GM13976 (cell line): ENCODE results near the gene ADGRG3.

Experiments used
- DNase-seq: peaks from one replicate; pipeline ENCODE4 v3.0.0; 2012; ENCODE audit warnings: low spot score
- CTCF ChIP-seq: IDR thresholded peaks from 2 replicates; pipeline ENCODE4 v1.5.1; 2012; ENCODE audit warnings: borderline replicate concordance, mild to moderate bottlenecking; ENCODE audit not compliant: insufficient read depth; ENCODE audit errors: extremely low read depth, missing control alignments, control extremely low read depth
- in situ Hi-C: fragments of 300-500 bp; cut with MboI; formaldehyde crosslinking; loops from one replicate; pipeline ENCODE4 v1.12.0; 2022; ENCODE audit warnings: low sequenced_read_pairs, mixed read lengths, inconsistent platforms; ENCODE audit not compliant: unreplicated experiment

Gene ADGRG3

GRCh38 chr16:57645691-57646387 is 22.3 kb upstream of the ADGRG3 start:
- DNase-seq, result no peak
- no peak for TF ChIP-seq CTCF
- in situ Hi-C loops, result loop anchor here (5.0 kb wide), 1 partner anchor 49 kb away; no protein-coding TSS in a partner anchor

DNA sequence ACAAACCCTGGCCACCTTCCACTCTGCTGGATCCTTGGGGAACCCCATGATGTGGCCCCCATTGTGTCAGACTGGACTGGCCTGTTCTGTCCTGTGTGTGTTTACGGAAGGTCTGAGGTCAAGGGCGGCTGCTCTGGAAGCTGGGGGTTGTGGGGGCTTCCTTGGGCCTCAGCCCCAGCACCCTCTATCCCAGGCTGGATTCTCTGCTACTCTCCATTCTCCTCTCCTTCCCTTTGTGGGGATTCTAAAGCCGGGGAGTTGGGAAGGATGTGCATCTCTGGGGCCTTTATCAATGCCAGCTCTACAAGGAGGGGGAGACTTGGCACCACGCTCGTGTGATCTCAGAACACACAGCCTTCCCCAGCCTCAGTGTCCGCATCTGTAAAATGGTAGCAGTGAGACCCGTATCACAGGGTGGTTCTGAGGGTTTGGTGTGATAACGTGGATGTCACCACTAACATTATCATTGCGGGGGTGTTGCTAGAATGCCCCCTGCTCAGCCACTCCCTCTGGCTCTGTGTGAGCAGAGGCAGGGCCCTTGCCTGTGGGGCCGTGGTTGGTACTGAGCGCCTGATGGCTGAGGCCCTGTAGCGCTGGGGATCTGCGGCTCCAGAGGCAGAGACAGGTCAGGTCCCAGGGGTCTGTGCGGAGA is 21.6 kb upstream of the ADGRG3 start:
- in situ Hi-C loops, result loop anchor here (5.0 kb wide), 1 partner anchor 49 kb away; no protein-coding TSS in a partner anchor
- TF ChIP-seq CTCF, result no peak
- DNase-seq, result no peak

GRCh38 chr16:57647136-57647875 is 20.8 kb upstream of the ADGRG3 start:
- no peak for TF ChIP-seq CTCF
- DNase-seq, result no peak
- in situ Hi-C loops, result loop anchor here (5.0 kb wide), 1 partner anchor 50 kb away; no protein-coding TSS in a partner anchor

DNA sequence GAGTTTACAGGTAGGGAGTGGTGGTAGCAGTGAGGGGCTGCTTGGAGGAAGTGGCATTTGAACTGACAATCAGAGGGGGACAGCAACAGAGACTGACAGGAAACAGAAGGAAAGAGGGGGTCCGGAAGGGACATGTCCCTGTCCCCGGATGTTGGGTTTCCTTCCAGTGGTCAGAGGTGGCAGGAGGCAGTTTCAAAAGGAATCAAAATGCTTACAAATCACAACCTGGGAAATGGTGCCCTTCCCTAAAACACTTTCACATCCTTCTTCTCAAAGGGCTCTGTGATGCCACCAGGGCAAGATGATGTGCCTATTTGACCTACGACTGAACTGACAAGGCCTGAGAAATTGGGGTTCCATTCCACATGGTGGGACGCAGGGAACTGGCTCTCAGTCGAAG is 20.0 kb upstream of the ADGRG3 start:
- in situ Hi-C loops, result loop anchor here (5.0 kb wide), 1 partner anchor 51 kb away; no protein-coding TSS in a partner anchor
- no peak for TF ChIP-seq CTCF
- DNase-seq, result no peak

DNA sequence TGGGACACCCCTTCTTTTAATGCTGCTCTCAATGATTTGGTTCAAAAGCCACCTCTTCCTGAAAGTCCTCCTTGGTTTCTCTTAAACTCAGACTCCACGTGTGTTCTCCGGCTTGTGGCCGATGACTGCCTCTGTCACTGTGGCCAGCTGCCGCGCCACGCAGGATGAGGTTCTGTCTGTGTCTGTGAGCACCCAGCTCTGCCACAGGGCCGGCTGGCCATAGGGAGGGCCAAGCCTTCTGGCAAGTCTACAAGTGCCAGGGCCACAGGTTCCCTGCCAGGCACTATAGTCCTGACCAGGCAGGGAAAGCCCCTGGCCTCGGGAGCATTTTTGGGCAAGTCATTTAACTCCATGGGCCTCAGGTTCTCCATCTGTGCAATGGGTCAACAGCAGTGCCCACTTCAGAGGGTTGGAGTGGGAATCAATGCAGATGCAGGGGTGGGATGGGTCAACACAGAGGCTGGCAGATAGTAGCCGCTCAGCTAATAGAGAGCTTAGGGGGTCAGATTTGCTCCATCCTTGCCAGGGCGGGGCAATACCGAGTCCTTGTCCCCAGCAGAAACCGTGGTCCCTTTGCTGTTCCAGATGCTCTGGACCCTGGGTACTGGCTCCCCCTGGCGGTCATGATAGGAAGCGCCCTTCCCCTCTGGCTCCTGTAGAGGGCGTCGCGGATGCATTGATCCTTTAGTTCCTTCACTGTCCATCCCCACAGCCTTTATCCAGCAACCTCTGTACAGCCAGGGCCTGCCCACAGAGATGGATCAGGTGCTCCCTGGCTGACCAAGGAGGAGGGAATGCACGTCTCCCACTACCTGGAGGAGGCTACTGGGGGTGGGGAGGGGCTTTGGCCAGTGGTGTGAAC is 19.3 kb upstream of the ADGRG3 start:
- in situ Hi-C loops, result loop anchor here (5.0 kb wide), 1 partner anchor 52 kb away; no protein-coding TSS in a partner anchor
- peak; percentile 94 for DNase-seq
- peak; percentile 100 for TF ChIP-seq CTCF

GRCh38 chr16:57649443-57649751 is 18.7 kb upstream of the ADGRG3 start:
- in situ Hi-C loops, result loop anchor here (5.0 kb wide), 1 partner anchor 52 kb away; no protein-coding TSS in a partner anchor
- no peak for TF ChIP-seq CTCF
- DNase-seq, result no peak
